HG02938 (cell line): ENCODE measurements around the gene PLD4.
"Not testable (repeated sequence)": the region's sequence is repeated elsewhere in the genome, so short reads cannot be mapped to it uniquely, and the experiment has no call there.

Source experiments
- ATAC-seq: cut with Tn5 transposase; IDR thresholded peaks from one replicate; pipeline ENCODE4 v1.9.1; 2021; ENCODE audit warnings: mild to moderate bottlenecking, moderate library complexity; ENCODE audit not compliant: unreplicated experiment

PLD4 gene, protein sequence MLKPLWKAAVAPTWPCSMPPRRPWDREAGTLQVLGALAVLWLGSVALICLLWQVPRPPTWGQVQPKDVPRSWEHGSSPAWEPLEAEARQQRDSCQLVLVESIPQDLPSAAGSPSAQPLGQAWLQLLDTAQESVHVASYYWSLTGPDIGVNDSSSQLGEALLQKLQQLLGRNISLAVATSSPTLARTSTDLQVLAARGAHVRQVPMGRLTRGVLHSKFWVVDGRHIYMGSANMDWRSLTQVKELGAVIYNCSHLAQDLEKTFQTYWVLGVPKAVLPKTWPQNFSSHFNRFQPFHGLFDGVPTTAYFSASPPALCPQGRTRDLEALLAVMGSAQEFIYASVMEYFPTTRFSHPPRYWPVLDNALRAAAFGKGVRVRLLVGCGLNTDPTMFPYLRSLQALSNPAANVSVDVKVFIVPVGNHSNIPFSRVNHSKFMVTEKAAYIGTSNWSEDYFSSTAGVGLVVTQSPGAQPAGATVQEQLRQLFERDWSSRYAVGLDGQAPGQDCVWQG

GRCh38 chr14:104924421-104925213 is at the start of gene PLD4:
TSS of gene PLD4 (plus strand) at chr14:104924879. CDS start at chr14:104927141, 2,262 bp downstream.
- ATAC-seq: no peak

DNA sequence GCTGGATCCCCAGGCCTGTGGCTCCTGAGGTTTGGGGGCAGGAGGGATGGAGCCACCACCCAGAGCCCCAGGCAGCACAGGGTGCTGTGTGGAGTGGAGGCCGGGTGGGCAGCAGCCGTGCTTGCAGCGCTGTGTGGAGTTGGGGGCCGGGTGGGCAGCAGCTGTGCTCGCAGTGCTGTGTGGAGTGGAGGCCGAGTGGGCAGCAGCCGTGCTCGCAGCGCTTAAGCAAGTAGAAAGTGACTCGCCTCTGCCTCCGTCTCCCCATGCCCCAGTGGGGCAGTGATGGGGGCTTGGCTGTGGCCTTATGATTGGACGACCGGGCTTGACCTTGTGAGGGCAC is 49.3 kb upstream of the PLD4 start:
- ATAC-seq: no peak

- ATAC-seq: no peak
Observed at GRCh38 chr14:104875811-104876210, 48.9 kb upstream of the PLD4 start.

GRCh38 chr14:104876251-104876699 is 48.4 kb upstream of the PLD4 start:
- ATAC-seq: no peak

DNA sequence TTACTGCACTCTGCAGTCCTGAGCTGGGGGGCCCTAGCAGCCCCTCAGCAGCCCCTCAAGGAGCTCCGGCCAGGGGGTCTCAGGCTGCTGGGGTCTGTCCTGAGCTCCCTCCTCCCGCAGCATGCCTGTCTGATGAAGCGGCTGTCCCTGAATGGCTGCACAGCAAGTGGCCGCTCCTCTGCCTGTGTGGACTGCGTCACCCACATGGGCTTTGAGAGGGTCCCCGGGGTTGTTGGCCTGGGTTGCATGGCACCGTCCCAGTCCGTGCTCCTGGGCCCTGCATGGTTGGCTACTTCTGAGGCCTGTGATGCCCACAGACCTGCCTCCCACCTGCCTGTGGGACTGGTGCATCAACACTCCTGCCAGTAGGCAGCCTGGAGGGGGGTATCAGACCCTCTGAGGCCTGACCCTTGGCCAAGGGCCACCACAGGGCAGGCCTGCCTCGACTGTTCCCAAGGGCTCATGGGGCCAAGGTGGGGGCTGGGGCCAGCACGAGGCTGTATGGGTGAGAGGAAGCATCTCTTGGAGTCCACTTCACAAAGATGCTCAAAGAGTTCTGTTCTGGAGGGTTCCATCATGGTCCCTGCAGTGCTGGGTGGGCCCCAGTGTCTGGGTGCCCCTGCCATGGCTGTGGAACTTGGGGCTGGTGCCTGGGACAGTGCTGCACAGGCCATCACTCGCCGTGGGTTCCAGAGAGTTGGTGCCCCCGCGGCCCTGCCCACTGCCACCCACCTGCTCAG is 47.4 kb upstream of the PLD4 start:
- no peak for ATAC-seq

DNA sequence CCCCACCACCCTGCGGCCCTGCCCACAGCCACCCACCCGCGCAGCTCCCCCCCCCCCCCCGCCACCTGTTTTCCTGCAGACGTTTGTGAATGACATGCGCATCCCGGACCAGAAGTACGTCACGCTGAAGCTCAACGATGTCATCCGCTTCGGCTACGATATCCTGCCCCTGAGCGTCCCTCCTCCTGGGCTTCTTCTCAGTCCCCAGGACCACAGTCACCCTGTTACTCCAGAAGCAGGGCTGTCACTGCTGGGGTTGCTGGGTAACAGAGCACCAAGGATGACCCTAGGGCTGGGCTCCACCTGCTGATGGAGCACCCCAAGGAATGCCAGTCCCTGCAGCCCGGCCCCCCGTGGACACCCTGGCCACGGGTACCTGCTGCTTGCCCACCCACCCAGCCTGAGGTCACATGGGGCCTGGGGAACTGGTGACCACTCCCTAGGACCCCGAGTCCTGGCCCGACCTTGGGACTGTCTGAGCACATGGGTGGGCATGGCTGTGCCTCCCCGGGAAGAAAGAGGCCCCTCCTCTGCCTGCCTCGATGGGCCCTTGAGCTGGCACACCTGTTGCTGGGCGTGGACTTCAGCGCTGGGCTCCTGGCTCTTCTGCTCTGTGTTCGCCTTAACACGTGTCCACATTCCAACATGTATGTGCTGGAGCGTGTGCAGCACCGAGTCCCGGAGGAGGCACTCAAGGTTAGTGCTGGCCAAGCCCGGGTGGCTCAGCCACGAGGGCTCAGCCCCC is 46.7 kb upstream of the PLD4 start:
- no peak for ATAC-seq

- no peak for ATAC-seq
Observed at GRCh38 chr14:104878582-104878981, 46.1 kb upstream of the PLD4 start.

GRCh38 chr14:104879201-104879982 is 45.3 kb upstream of the PLD4 start:
- no peak for ATAC-seq

GRCh38 chr14:104879983-104880565 is 44.6 kb upstream of the PLD4 start:
- no peak for ATAC-seq

GRCh38 chr14:104880584-104881210 is 44.0 kb upstream of the PLD4 start:
- no peak for ATAC-seq

- no peak for ATAC-seq
Observed at GRCh38 chr14:104881369-104881979, 43.2 kb upstream of the PLD4 start.

- ATAC-seq: no peak
Observed at GRCh38 chr14:104882325-104882973, 42.2 kb upstream of the PLD4 start.

GRCh38 chr14:104882991-104883660 is 41.6 kb upstream of the PLD4 start:
- no peak for ATAC-seq

- ATAC-seq: no peak
Observed at GRCh38 chr14:104883681-104884361, 40.9 kb upstream of the PLD4 start.

DNA sequence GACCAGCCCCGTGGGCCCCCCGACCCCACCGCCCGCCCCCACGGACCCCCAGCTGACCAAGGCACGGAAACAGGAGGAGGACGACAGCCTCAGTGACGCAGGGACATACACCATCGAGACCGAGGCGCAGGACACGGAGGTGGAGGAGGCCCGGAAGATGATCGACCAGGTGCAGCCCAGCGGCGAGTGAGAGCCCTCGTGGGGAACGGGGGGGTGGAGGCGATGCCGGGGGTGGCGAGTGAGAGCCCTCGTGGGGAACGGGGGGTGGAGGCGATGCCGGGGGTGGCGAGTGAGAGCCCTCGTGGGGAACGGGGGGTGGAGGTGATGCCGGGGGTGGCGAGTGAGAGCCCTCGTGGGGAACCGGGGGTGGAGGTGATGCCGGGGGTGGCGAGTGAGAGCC is 40.3 kb upstream of the PLD4 start:
- not testable (repeated sequence) for ATAC-seq

GRCh38 chr14:104885031-104885972 is 39.4 kb upstream of the PLD4 start:
- no peak for ATAC-seq
